ENCODE results near the gene CACNA1S.

The CACNA1S gene

GRCh38 chr1:201112173-201112731, at the start of gene CACNA1S:
Gene CACNA1S (minus strand): TSS chr1:201112426. CDS start chr1:201112339, 87 bp downstream.
- Histone ChIP-seq H3K36me3 (ENCODE audit: insufficient read depth, low read length) (no peaks in the 10 kb centered on the region), H2AFZ (ENCODE audit: low read depth, low read length) (no peak within 1 kb of the TSS), H3K4me3 (ENCODE audit: low read length) (no peak within 1 kb of the TSS), H3K4me1 (ENCODE audit: insufficient read depth, low read length) (peaks cover 25% of the 10 kb centered on the region), H3K9me3 (ENCODE audit: low read length) (no peaks in the 10 kb centered on the region), H3K27me3 (ENCODE audit: insufficient read depth, low read length) (no peaks in the 10 kb centered on the region)

GRCh38 chr1:201157949-201158348, 45.7 kb upstream of the CACNA1S start:
- Histone ChIP-seq H3K27me3 (ENCODE audit: insufficient read depth, low read length) (no peaks in the 10 kb centered on the region), H3K9me3 (ENCODE audit: low read length) (peaks cover 4% of the 10 kb centered on the region), H3K4me1 (ENCODE audit: insufficient read depth, low read length) (peaks cover 12% of the 10 kb centered on the region), H2AFZ (ENCODE audit: low read depth, low read length) (no peak overlapping the region), H3K4me3 (ENCODE audit: low read length) (no peak overlapping the region), H3K36me3 (ENCODE audit: insufficient read depth, low read length) (no peaks in the 10 kb centered on the region)

DNA sequence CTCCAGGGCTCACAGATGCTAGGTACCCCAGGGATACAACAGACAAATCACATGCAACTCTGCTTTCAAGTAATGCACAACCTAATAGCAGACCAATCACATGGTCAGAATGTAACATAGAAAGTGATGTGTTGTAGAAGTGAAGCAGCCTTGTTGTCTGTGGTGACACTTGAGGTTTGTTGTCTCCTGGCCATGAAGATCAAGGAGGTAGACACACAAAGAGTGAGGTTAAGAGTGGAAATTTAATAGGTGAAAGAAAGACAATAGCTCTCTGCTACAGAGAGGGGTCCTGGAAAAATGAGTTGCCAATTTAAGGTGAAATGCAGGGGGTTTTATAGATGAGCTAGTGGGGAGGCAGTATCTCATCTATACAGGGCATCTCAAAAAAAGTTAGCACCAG, 44.6 kb upstream of the CACNA1S start:
- Histone ChIP-seq H2AFZ (ENCODE audit: low read depth, low read length) (no peak overlapping the region), H3K27me3 (ENCODE audit: insufficient read depth, low read length) (no peaks in the 10 kb centered on the region), H3K36me3 (ENCODE audit: insufficient read depth, low read length) (peaks cover 5% of the 10 kb centered on the region), H3K4me1 (ENCODE audit: insufficient read depth, low read length) (peaks cover 16% of the 10 kb centered on the region), H3K9me3 (ENCODE audit: low read length) (peaks cover 4% of the 10 kb centered on the region), H3K4me3 (ENCODE audit: low read length) (no peak overlapping the region)

DNA sequence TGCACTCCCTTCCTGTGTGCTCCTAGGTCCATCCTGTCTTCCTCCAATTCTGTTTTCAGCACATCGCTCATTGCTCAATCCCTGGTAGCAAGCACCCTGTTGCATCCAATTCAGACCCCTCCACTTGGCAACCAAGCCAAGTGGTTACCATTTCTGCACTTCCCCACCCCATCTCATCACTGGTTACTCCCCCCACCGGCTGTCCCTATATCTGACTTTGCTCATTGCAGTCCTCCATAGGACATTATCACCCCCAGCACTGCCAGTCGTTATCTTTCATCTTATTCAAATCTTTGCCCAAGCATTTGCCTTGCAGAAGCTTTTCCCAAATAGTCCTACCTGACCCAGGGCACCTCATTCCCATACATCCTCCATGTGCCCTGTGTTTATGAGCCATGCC, 44.1 kb upstream of the CACNA1S start:
- Histone ChIP-seq H3K9me3 (ENCODE audit: low read length) (peaks cover 4% of the 10 kb centered on the region), H3K27me3 (ENCODE audit: insufficient read depth, low read length) (no peaks in the 10 kb centered on the region), H3K4me1 (ENCODE audit: insufficient read depth, low read length) (peaks cover 16% of the 10 kb centered on the region), H2AFZ (ENCODE audit: low read depth, low read length) (no peak overlapping the region), H3K4me3 (ENCODE audit: low read length) (no peak overlapping the region), H3K36me3 (ENCODE audit: insufficient read depth, low read length) (peaks cover 10% of the 10 kb centered on the region)

- Histone ChIP-seq H3K27me3 (ENCODE audit: insufficient read depth, low read length) (no peaks in the 10 kb centered on the region), H3K4me3 (ENCODE audit: low read length) (no peak overlapping the region), H3K9me3 (ENCODE audit: low read length) (peaks cover 4% of the 10 kb centered on the region), H3K36me3 (ENCODE audit: insufficient read depth, low read length) (peaks cover 20% of the 10 kb centered on the region), H3K4me1 (ENCODE audit: insufficient read depth, low read length) (peaks cover 16% of the 10 kb centered on the region), H2AFZ (ENCODE audit: low read depth, low read length) (no peak overlapping the region)
Measured at GRCh38 chr1:201155354-201155753, 43.1 kb upstream of the CACNA1S start.

- Histone ChIP-seq H3K27me3 (ENCODE audit: insufficient read depth, low read length) (no peaks in the 10 kb centered on the region), H3K4me1 (ENCODE audit: insufficient read depth, low read length) (peaks cover 16% of the 10 kb centered on the region), H3K4me3 (ENCODE audit: low read length) (peak within 1 kb of the TSS; percentile 73), H3K36me3 (ENCODE audit: insufficient read depth, low read length) (peaks cover 27% of the 10 kb centered on the region), H2AFZ (ENCODE audit: low read depth, low read length) (peak within 1 kb of the TSS; percentile 70), H3K9me3 (ENCODE audit: low read length) (peaks cover 4% of the 10 kb centered on the region)
Measured at GRCh38 chr1:201154389-201155165, 42.4 kb upstream of the CACNA1S start, which contains the start of gene TMEM9. Gene TMEM9 (minus strand): TSS chr1:201154474. CDS start chr1:201153923, 551 bp downstream.

DNA sequence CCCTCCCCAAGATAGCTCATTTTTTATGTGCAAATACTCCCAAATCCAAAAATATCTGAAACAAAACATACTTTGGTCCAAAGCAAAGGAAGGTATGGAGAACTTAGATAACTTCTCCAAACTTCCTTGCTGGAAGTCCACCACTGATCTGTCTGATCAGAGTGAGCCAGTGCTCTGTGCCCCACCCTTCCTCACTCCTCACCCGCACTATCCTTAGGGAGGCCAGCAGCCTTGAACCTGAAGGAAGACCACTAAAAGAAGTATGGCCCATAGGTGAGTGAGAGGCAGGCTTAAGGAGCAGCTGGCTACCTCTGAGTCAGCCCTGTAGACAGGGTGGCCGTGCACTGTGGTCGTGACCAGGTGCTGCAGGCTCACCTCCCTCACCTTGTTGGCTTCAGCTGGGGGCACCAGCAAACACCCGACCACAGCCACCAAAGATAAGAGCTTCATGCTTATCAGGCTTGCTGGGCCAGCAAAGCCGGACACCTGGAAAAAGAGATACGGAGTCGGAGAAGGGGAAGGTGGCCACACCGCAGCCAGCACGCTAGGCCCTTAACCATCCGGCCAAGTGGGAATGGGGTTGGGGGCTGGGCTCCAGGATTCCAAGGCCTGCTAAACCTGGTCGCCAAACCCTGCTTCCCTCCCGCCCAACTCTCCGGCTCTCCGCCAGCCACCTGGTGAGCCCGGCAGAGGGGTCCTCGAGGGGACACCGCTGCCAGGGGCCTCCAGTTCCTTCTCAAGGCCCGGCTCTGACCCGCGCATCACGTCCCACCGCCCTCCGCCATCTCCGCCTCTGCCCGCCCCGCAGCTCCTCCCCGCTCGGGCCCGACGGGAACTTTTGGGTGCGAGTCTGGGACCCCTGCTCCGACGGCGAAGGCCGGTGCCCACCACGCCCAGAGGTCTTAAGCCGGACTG, 41.5 kb upstream of the CACNA1S start:
- Histone ChIP-seq H3K36me3 (ENCODE audit: insufficient read depth, low read length) (peaks cover 36% of the 10 kb centered on the region), H3K4me1 (ENCODE audit: insufficient read depth, low read length) (peaks cover 16% of the 10 kb centered on the region), H2AFZ (ENCODE audit: low read depth, low read length) (no peak overlapping the region), H3K27me3 (ENCODE audit: insufficient read depth, low read length) (no peaks in the 10 kb centered on the region), H3K9me3 (ENCODE audit: low read length) (peaks cover 4% of the 10 kb centered on the region), H3K4me3 (ENCODE audit: low read length) (peak overlapping the region; percentile 73)

- Histone ChIP-seq H3K4me3 (ENCODE audit: low read length) (no peak overlapping the region), H3K36me3 (ENCODE audit: insufficient read depth, low read length) (peaks cover 78% of the 10 kb centered on the region), H3K27me3 (ENCODE audit: insufficient read depth, low read length) (no peaks in the 10 kb centered on the region), H3K9me3 (ENCODE audit: low read length) (no peaks in the 10 kb centered on the region), H2AFZ (ENCODE audit: low read depth, low read length) (no peak overlapping the region), H3K4me1 (ENCODE audit: insufficient read depth, low read length) (peaks cover 13% of the 10 kb centered on the region)
Measured at GRCh38 chr1:201149400-201149799, 37.2 kb upstream of the CACNA1S start.

DNA sequence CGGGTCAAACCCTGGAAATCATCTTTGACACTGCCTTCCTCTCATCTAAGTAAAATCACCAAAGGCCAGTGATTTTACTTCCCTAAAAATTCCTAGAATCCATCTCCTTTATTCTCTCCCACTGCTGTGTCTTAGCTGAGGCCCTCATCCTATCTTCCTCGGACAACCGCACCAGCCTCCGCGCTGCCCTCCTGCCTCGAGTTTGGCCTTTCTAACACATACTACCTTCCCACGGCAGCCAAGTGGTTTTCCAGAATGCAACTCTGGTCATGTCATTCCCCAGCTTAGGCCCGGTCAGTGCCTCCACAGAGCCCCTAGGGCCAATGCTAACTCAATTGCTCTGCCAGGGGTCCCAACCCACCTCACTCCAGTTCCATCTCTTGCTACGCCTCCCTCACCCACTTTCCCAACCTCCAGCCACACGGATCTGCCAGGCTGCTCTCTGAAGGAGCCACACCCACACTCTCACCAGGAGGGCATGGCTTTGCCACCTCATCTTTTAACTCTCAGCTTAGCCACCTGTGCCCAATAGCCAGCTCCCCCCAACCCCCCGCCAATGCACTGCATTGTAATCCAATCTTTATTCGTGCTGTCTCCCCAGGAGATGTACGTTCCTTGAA, 35.3 kb upstream of the CACNA1S start:
- Histone ChIP-seq H3K36me3 (ENCODE audit: insufficient read depth, low read length) (peaks cover 97% of the 10 kb centered on the region), H3K4me1 (ENCODE audit: insufficient read depth, low read length) (no peaks in the 10 kb centered on the region), H3K27me3 (ENCODE audit: insufficient read depth, low read length) (no peaks in the 10 kb centered on the region), H3K9me3 (ENCODE audit: low read length) (no peaks in the 10 kb centered on the region), H3K4me3 (ENCODE audit: low read length) (no peak overlapping the region), H2AFZ (ENCODE audit: low read depth, low read length) (no peak overlapping the region)

GRCh38 chr1:201146626-201147390, 34.6 kb upstream of the CACNA1S start:
- Histone ChIP-seq H3K36me3 (ENCODE audit: insufficient read depth, low read length) (peaks cover 99% of the 10 kb centered on the region), H3K9me3 (ENCODE audit: low read length) (no peaks in the 10 kb centered on the region), H3K4me1 (ENCODE audit: insufficient read depth, low read length) (no peaks in the 10 kb centered on the region)

GRCh38 chr1:201145816-201146215, 33.6 kb upstream of the CACNA1S start:
- Histone ChIP-seq H3K4me3 (ENCODE audit: low read length) (no peak overlapping the region), H3K36me3 (ENCODE audit: insufficient read depth, low read length) (peaks cover 99% of the 10 kb centered on the region), H3K9me3 (ENCODE audit: low read length) (no peaks in the 10 kb centered on the region), H2AFZ (ENCODE audit: low read depth, low read length) (no peak overlapping the region), H3K4me1 (ENCODE audit: insufficient read depth, low read length) (no peaks in the 10 kb centered on the region), H3K27me3 (ENCODE audit: insufficient read depth, low read length) (no peaks in the 10 kb centered on the region)

More at GRCh38 chr1:201146626-201147390, 34.6 kb upstream of the CACNA1S start:
- no peak overlapping the region for H2AFZ ChIP-seq (ENCODE audit: low read depth, low read length)
- no peak overlapping the region for H3K4me3 ChIP-seq (ENCODE audit: low read length)
- H3K27me3 ChIP-seq (ENCODE audit: insufficient read depth, low read length), result no peaks in the 10 kb centered on the region

DNA sequence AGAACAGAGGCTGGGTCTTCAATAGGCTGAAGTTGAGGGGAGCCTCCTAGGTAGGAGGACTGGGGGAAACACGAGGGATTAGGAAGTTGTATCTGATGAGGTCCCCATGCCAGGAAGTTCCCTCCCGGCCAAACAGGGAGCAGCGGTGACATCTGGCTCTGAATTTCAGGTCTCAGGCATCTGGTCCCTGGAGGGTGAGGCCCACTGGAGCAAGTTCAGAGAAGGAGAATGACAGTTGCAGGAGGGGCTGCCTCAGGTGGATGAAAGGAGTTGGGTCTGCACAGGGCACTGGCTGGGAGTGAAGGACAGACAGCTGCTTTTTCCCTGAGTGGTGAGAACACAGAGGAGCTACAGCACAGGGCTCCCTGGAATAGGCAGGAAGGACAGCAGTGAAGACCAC, 32.9 kb upstream of the CACNA1S start:
- Histone ChIP-seq H3K4me3 (ENCODE audit: low read length) (no peak overlapping the region), H3K27me3 (ENCODE audit: insufficient read depth, low read length) (no peaks in the 10 kb centered on the region), H2AFZ (ENCODE audit: low read depth, low read length) (no peak overlapping the region), H3K36me3 (ENCODE audit: insufficient read depth, low read length) (peaks cover 99% of the 10 kb centered on the region), H3K9me3 (ENCODE audit: low read length) (no peaks in the 10 kb centered on the region), H3K4me1 (ENCODE audit: insufficient read depth, low read length) (no peaks in the 10 kb centered on the region)
